NCI-H1436 (cell line): Measurements from ENCODE around the gene TRIM45.
"Not testable (repeated sequence)": the region's sequence is repeated elsewhere in the genome, so short reads cannot be mapped to it uniquely, and the experiment has no call there.

Source experiments
- DNase-seq: peaks from one replicate; lab custom pipeline; 2025; lab: John Stamatoyannopoulos, UW

TRIM45 gene

GRCh38 chr1:117121589-117122329, at the start of gene TRIM45:
Gene TRIM45 (minus strand): TSS chr1:117121749. CDS start chr1:117121201, 548 bp downstream.
- peak; percentile 89 for DNase-seq

- DNase-seq = no peak
These were observed 48.5 kb upstream of the TRIM45 start for GRCh38 chr1:117169871-117170596.

- DNase-seq = no peak
These were observed 45.9 kb upstream of the TRIM45 start for GRCh38 chr1:117167402-117167801.

GRCh38 chr1:117166076-117166475, 44.5 kb upstream of the TRIM45 start:
- DNase-seq = no peak

- DNase-seq = no peak
These were observed 42.7 kb upstream of the TRIM45 start for GRCh38 chr1:117164209-117164608.

- DNase-seq = no peak
These were observed 41.3 kb upstream of the TRIM45 start for GRCh38 chr1:117162816-117163215.

GRCh38 chr1:117161887-117162286, 40.3 kb upstream of the TRIM45 start:
- no peak for DNase-seq

- not testable (repeated sequence) for DNase-seq
These were observed 29.8 kb upstream of the TRIM45 start for GRCh38 chr1:117151305-117151704.

- DNase-seq = no peak
These were observed 28.8 kb upstream of the TRIM45 start for GRCh38 chr1:117150316-117150715.

- no peak for DNase-seq
These were observed 26.5 kb upstream of the TRIM45 start for GRCh38 chr1:117147856-117148588.

GRCh38 chr1:117147341-117147831, 25.8 kb upstream of the TRIM45 start:
- DNase-seq = no peak

GRCh38 chr1:117146575-117147340, 25.2 kb upstream of the TRIM45 start:
- DNase-seq = no peak

- DNase-seq = no peak
These were observed 24.5 kb upstream of the TRIM45 start for GRCh38 chr1:117146072-117146471.

- DNase-seq = no peak
These were observed 22.3 kb upstream of the TRIM45 start for GRCh38 chr1:117143871-117144270.

GRCh38 chr1:117143172-117143571, 21.6 kb upstream of the TRIM45 start:
- DNase-seq = no peak

GRCh38 chr1:117142200-117142599, 20.7 kb upstream of the TRIM45 start:
- no peak for DNase-seq

GRCh38 chr1:117138561-117138960, 17.0 kb upstream of the TRIM45 start:
- DNase-seq = no peak

- no peak for DNase-seq
These were observed 16.6 kb upstream of the TRIM45 start for GRCh38 chr1:117138106-117138505.

- no peak for DNase-seq
These were observed 15.8 kb upstream of the TRIM45 start for GRCh38 chr1:117137281-117137855.

- DNase-seq = no peak
These were observed 15.2 kb upstream of the TRIM45 start for GRCh38 chr1:117136749-117137148.

- no peak for DNase-seq
These were observed 13.8 kb upstream of the TRIM45 start for GRCh38 chr1:117135329-117135728.
